Epidermal melanocyte (primary cell): ENCODE data around the gene PPBP.
"Not testable (repeated sequence)": the region's sequence is repeated elsewhere in the genome, so short reads cannot be mapped to it uniquely, and the experiment has no call there.

Experiments used
- DNase-seq: peaks from one replicate; pipeline ENCODE4 v3.0.0; 2011; ENCODE audit warnings: low spot score; ENCODE audit not compliant: insufficient read length

The PPBP gene

DNA sequence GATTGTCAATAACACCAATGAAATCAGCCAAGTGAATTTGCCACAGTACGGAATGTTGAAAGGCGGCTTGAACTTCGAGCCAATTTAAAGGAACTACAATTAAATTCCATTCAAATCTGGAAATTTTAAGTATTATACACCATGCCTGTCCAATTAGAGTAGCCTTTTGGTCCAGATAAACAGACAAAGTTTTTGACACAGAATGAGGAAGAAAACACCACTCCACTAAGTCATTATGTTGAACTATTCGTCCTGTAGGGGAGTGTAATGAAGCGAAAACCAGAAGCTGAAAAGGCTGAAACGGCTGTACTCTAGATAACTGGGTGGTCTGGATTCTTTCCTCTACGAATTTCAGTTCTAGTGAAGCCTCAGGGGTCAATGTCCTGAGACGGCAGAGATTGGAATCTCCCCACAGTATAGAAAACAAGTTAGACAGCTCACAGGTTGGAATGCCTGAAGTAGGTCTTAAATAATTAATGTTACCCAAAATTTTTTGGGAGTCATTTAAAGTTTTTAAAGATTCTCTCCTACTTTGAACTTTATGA, 37.5 kb downstream of the PPBP start:
- not testable (repeated sequence) for DNase-seq

DNA sequence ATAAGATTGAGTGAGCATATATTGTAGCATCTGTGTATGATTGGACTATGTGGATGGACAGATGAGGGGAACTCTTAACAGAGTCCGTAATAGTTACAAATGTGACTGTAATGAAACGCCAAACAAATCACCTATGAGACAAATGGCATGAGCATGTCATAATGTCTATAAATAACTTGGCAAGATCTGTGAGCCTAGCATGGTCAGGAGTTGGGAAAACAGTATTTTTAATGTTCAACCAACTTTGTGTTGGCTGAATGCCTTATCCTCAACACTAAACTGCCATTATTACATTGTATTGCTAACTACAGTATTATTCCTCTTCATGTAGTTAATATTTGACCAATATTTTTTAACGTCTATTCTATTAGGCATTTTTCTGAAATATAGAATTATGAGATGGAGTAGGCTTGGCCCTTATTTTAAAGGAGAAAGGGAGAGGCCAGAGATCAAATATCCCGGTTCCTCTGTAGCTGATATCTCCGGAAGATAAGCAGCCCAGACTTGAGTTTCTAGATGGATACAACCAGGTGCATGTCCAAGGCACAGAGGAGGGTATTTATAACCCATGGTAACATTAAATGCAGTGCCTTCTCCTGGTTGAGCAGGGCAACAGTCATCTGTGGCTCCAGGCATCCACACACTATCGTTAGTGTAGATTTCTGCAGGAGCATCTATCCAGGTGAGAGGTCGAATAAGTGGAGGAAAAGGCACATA, 38.8 kb downstream of the PPBP start:
- DNase-seq = no peak

DNA sequence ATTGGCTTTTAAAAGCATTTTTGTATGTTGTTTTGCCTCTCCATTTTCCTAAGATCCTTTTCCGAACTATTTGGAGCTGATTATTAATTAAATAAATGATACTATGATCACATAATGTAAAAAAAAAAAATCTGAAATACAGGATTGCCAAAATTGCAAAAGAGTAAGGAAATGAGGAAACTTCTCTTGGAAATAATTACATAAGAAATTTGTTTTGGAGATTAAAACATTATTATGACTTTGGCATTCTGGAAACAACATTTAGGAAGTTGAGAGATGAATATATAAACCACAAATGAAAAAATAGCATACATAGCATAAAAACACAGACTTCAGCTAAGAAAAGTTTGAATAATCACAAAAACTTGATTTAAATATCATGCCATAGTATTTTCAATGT, 39.7 kb downstream of the PPBP start:
- DNase-seq = no peak

DNA sequence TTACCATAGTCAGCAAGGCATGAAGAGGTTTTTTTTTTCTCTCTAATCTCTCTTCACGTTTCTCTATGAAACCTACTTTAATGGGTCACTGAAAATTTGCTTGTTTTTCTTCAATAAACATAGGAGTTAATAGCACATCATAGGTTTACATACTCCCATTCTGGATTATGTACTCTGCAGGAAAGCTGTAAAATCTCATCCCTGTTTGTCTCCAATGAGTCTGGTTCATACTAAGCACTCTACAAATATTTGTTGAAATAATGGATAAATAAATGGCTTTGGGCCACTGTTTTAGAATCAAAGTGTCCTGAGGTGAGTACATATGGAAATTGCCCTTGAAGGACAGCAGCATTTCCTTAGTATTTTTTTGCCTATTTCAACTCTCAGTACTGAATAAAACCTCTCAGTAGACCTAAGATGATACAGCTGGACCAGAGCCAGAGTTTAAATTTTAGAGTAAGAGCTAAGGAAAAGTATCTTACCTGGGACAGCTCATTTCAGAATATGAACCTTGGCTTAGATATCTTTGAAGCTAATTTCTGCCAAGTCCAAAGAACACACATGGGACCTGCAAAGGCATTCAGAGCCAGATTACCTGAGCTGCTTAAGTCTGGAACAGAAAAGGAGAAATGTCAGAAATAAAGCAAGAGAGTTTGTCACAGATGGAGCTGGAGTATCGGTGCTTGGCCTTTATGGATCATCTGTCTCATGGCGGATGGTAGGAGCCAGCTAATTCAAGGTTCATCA, 40.6 kb downstream of the PPBP start:
- DNase-seq = no peak

DNA sequence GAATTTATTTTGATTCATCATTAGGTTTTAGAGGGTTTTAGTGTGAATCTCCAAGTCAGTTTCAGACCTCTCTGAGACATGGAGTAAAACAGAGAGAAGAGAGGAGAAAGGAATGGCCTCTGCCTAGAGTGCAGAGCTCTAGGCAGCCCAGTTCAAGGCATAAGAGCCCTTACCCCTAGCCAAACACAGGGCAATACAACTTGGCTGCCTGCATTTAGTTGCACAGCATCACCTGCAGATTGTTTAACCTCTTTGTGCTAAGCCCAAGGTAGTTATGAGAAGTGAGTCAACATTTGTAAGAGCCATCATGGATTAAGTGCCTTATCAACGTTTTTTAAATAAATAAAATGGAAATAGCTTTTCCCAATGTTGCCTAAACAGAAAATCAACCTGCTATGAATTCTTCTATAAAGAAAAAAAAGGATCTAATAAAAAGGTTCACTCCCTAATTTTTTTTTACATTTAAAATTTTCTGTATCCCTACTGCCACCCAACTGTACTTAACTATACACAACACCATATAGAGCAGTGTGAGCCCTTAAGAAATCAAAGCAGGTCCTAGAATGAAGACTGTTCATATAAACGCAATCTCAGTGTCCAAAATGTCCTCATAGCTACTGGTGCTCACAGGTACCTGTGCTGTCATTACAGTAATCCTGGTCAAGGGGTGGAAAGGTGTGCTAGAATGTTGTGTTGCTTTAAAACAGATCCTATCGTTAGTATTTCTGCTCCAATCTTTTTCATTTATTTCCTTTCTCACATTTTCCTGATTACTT, 42.1 kb downstream of the PPBP start:
- no peak for DNase-seq

DNA sequence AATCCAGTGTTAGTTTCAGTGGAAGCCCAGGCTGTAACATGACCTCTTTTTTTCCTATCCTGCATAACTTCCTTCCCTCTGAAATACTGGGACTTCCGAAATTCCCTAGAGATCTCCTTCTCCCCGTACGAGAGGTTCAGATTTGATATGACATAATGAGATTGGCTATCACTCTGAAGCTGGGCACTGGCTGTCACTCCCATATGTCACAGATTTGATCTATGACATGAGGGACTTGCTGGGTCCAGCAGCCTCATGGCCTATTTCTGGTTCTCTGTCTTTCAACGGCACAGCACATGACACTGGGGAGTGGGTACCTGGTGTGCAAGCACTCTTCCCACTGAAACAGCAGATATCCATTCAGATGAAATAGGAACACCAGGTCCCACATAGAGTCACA, 42.9 kb downstream of the PPBP start:
- DNase-seq = no peak

DNA sequence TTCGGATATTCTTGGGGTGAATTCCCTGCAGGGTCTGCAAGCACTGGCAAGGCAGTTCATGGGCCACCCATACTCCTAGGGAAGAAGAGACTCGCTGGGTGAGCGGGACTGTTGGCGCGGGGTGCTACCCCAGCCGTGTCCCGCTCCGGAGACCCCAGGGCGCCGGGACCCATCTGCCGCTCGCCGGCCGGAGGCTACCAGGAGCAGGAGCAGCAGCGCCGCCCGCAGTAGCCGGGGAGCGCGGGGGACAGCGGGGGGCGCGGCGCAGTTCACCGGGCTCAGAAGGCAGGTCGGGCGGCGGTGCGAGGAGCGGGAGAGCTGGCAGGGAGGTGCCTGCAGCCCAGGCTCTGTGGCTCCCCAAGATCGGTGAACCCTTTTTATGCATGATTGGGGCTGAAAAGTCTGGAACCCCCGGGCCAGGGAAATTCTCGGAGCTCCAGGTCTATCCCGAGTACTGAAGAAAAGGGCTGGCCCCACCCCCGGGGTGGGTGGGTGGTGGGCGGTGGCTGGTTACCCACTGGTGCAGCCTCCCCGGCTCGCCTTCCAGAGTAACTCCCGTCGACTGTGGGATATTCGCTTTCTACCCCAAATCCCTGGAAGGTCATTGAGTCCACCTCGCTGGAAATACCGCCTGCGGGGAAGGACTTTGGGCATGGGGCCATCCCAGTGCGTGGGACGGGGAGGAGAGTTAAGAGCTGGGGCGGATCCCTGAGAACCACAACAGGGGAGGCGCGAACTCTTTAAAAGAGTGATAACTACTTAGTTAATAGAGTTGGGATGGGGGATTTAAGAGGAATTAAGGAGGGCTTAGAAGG, 43.7 kb downstream of the PPBP start:
- DNase-seq = no peak

DNA sequence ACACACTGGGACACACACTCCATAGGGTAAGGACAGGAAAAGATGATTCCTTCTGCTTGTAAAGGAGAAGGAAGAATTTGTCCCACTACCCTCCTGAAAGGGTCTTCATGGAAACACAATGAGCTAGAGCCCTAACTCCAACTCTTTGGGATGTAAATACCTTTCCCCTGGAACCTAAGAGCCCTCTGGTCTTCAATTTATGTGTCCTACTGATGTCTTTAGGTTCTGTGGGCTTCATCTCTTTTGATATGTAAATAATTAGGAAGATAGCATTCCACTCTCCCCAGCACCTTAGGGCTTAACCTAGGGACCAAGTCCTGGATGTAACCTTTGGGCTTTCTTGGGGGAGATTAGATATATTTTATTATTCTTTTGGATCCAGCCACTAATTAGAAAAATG, 44.4 kb downstream of the PPBP start:
- no peak for DNase-seq

DNA sequence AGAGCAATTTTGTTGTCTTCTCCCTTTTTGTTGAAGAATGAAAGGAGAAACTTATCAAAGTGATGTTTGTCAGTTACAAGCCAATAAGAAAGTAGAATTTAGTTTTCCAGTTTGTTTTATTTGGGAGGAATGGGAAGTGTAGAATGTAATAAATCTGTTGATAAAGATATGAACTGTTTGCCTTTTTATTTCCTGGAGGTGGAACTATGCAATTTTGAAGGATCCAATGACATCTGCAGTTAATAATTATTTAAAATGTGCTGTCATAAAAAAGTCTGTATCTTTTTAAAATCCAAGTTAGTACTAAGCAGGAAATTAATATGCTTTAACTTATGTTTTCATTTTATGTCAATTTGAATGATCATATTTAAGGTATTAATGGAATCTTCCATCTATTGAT, 51.0 kb downstream of the PPBP start:
- no peak for DNase-seq
